WTC11 (cell line): ENCODE measurements around the gene CAPNS1. TPM values are rescaled to one million over a fixed set of nuclear protein-coding genes. Genes with fewer than 3 reads are reported as not detected.
A peak's percentile ranks its signal among the peaks of the same experiment; 100 is the strongest.

Source experiments
- ATAC-seq: fragments of 200-7000 bp; cut with Tn5 transposase; 2 replicates; pipeline ENCODE4 v1.10.0; 2021; ENCODE audit warnings: mild to moderate bottlenecking, moderate library complexity
- CTCF ChIA-PET: fragments of 300-600 bp; sonication (Branson Sonifier 250); formaldehyde crosslinking; loops from one replicate; lab custom pipeline; 2021; ENCODE audit warnings: antibody characterized with exemption; lab: Charles Lee
- POLR2A ChIA-PET: fragments of 350-600 bp; sonication (Branson Sonifier 250); formaldehyde crosslinking; loops from one replicate; lab custom pipeline; 2021; ENCODE audit warnings: antibody characterized with exemption; lab: Charles Lee
- DNase-seq: peaks from one replicate; pipeline ENCODE4 v3.0.0; 2021; ENCODE audit warnings: low spot score
- H3K27ac Mint-ChIP-seq: 2 replicates; pipeline ENCODE4 v1.8.0; 2021; ENCODE audit warnings: mixed read lengths
- H3K27me3 Mint-ChIP-seq: 2 replicates; pipeline ENCODE4 v1.8.0; 2021; ENCODE audit warnings: low read depth, mild to moderate bottlenecking, moderate library complexity, mixed read lengths
- H3K36me3 Mint-ChIP-seq: 2 replicates; pipeline ENCODE4 v1.8.0; 2021; ENCODE audit warnings: mixed read lengths
- H3K4me1 Mint-ChIP-seq: 2 replicates; pipeline ENCODE4 v1.8.0; 2022; ENCODE audit warnings: mixed read lengths
- H3K4me3 Mint-ChIP-seq: 2 replicates; pipeline ENCODE4 v1.8.0; 2021; ENCODE audit warnings: mild to moderate bottlenecking, moderate library complexity, mixed read lengths
- H3K9me3 Mint-ChIP-seq: 2 replicates; pipeline ENCODE4 v1.8.0; 2021; ENCODE audit warnings: mixed read lengths
- AR ChIP-seq: fragments of 250-450 bp; sonication (Bioruptor Pico); IDR thresholded peaks from 2 replicates; pipeline ENCODE4 v1.9.0; 2021; ENCODE audit warnings: mild to moderate bottlenecking
- ATF3 ChIP-seq: sonication (generic); formaldehyde crosslinking; conservative IDR thresholded peaks from 2 replicates; pipeline ENCODE4 v1.8.1; 2022; ENCODE audit warnings: mild to moderate bottlenecking, missing genetic modification reagents
- CBFB ChIP-seq: sonication (generic); formaldehyde crosslinking; IDR thresholded peaks from 2 replicates; pipeline ENCODE4 v1.8.1; 2022; ENCODE audit warnings: mild to moderate bottlenecking, low read depth, missing genetic modification reagents
- E2F1 ChIP-seq: sonication (generic); formaldehyde crosslinking; IDR thresholded peaks from 2 replicates; pipeline ENCODE4 v1.8.0; 2022; ENCODE audit warnings: mild to moderate bottlenecking, missing genetic modification reagents
- EMX1 ChIP-seq: fragments of 250-450 bp; sonication (Bioruptor Pico); IDR thresholded peaks from 2 replicates; pipeline ENCODE4 v1.8.0; 2021; ENCODE audit warnings: mild to moderate bottlenecking
- ESRRA ChIP-seq: sonication (generic); formaldehyde crosslinking; IDR thresholded peaks from 2 replicates; pipeline ENCODE4 v1.8.1; 2022; ENCODE audit warnings: mild to moderate bottlenecking, missing genetic modification reagents, borderline replicate concordance
- FOXP1 ChIP-seq: sonication (generic); formaldehyde crosslinking; IDR thresholded peaks from 2 replicates; pipeline ENCODE4 v1.8.0; 2022; ENCODE audit warnings: missing genetic modification reagents, mild to moderate bottlenecking, moderate library complexity, borderline replicate concordance
- GRHL2 ChIP-seq: fragments of 250-450 bp; sonication (Bioruptor Pico); IDR thresholded peaks from 2 replicates; pipeline ENCODE4 v1.8.0; 2022; ENCODE audit warnings: mild to moderate bottlenecking, moderate library complexity; ENCODE audit not compliant: insufficient replicate concordance, severe bottlenecking
- HMGXB4 ChIP-seq: sonication (generic); formaldehyde crosslinking; IDR thresholded peaks from 2 replicates; pipeline ENCODE4 v1.8.1; 2023; ENCODE audit warnings: mild to moderate bottlenecking, moderate library complexity, missing genetic modification reagents
- KAT7 ChIP-seq: sonication (generic); formaldehyde crosslinking; IDR thresholded peaks from 2 replicates; pipeline ENCODE4 v1.8.1; 2023; ENCODE audit warnings: missing genetic modification reagents, mild to moderate bottlenecking, borderline replicate concordance
- MLX ChIP-seq: sonication (generic); formaldehyde crosslinking; IDR thresholded peaks from 2 replicates; pipeline ENCODE4 v1.8.1; 2023; ENCODE audit warnings: mild to moderate bottlenecking, missing genetic modification reagents, moderate library complexity
- NFYB ChIP-seq: sonication (generic); formaldehyde crosslinking; conservative IDR thresholded peaks from 2 replicates; pipeline ENCODE4 v1.8.0; 2022; ENCODE audit warnings: low read depth, missing genetic modification reagents
- NR1H2 ChIP-seq: sonication (generic); formaldehyde crosslinking; IDR thresholded peaks from 2 replicates; pipeline ENCODE4 v1.9.0; 2021; ENCODE audit warnings: mild to moderate bottlenecking, moderate library complexity, missing genetic modification reagents
- TCF7 ChIP-seq: sonication (generic); formaldehyde crosslinking; IDR thresholded peaks from 2 replicates; pipeline ENCODE4 v1.8.0; 2022; ENCODE audit warnings: mild to moderate bottlenecking, low read depth, missing genetic modification reagents, moderate library complexity
- USF1 ChIP-seq: sonication (generic); formaldehyde crosslinking; IDR thresholded peaks from 2 replicates; pipeline ENCODE4 v1.8.0; 2022; ENCODE audit warnings: mild to moderate bottlenecking, missing genetic modification reagents
- ZBTB21 ChIP-seq: sonication (generic); formaldehyde crosslinking; IDR thresholded peaks from 2 replicates; pipeline ENCODE4 v1.8.1; 2023; ENCODE audit warnings: mild to moderate bottlenecking, missing genetic modification reagents, borderline replicate concordance
- ZNF138 ChIP-seq: sonication (generic); formaldehyde crosslinking; conservative IDR thresholded peaks from 2 replicates; pipeline ENCODE4 v1.8.1; 2022; ENCODE audit warnings: mild to moderate bottlenecking, moderate library complexity, missing genetic modification reagents
- ZNF219 ChIP-seq: sonication (generic); formaldehyde crosslinking; IDR thresholded peaks from 2 replicates; pipeline ENCODE4 v1.8.0; 2023; ENCODE audit warnings: missing genetic modification reagents, mild to moderate bottlenecking, borderline replicate concordance
- ZNF317 ChIP-seq: sonication (generic); formaldehyde crosslinking; IDR thresholded peaks from 2 replicates; pipeline ENCODE4 v1.8.1; 2023; ENCODE audit warnings: low read depth, mild to moderate bottlenecking, moderate library complexity, missing genetic modification reagents, borderline replicate concordance
- ZNF671 ChIP-seq: fragments of 250-450 bp; sonication (Bioruptor Pico); IDR thresholded peaks from 2 replicates; pipeline ENCODE4 v1.8.0; 2021; ENCODE audit warnings: mild to moderate bottlenecking
- total RNA-seq: library from RNA; stranded (reverse); gene quantifications from 3 replicates; pipeline ENCODE4 v1.2.3, GENCODE V29; 2021

Gene CAPNS1
- total RNA-seq, 1 experiment from 2014 or later, result 358 TPM

- H3K27me3 Mint-ChIP-seq, result no peaks in the 10 kb centered on the region
- TF ChIP-seq KAT7 (CRISPR knock-in tag) (no peak), CBFB (CRISPR knock-in tag) (no peak), EMX1 (CRISPR knock-in tag) (no peak), HMGXB4 (no peak), FOXP1 (CRISPR knock-in tag) (no peak), MLX (no peak), ZNF671 (CRISPR knock-in tag) (no peak), NR1H2 (CRISPR knock-in tag) (no peak), ZNF138 (CRISPR knock-in tag) (no peak), USF1 (no peak)
- ChIA-PET CTCF (no interaction called here), POLR2A (no interaction called here)
- H3K4me1 Mint-ChIP-seq, result no peaks in the 10 kb centered on the region
- peak overlapping the region; percentile 57; the same call in 1 of the 2 replicates for H3K27ac Mint-ChIP-seq
- H3K9me3 Mint-ChIP-seq, result no peaks in the 10 kb centered on the region
- H3K36me3 Mint-ChIP-seq, result peaks cover 40% of the 10 kb centered on the region
- H3K4me3 Mint-ChIP-seq, result no peak overlapping the region
- no peak for DNase-seq
- no peak for ATAC-seq
Observed at GRCh38 chr19:36097036-36097435, 42.8 kb upstream of the CAPNS1 start.

- TF ChIP-seq E2F1 (CRISPR knock-in tag) (no peak), NFYB (CRISPR knock-in tag) (no peak), HMGXB4 (no peak), ZNF317 (CRISPR knock-in tag) (no peak), ESRRA (CRISPR knock-in tag) (no peak), KAT7 (CRISPR knock-in tag) (no peak)
- ATAC-seq (no peak), DNase-seq (no peak)
- Mint-ChIP-seq H3K36me3 (peaks cover 34% of the 10 kb centered on the region), H3K27me3 (no peaks in the 10 kb centered on the region), H3K4me3 (no peak overlapping the region), H3K27ac (no peak overlapping the region), H3K9me3 (no peaks in the 10 kb centered on the region), H3K4me1 (no peaks in the 10 kb centered on the region)
- ChIA-PET POLR2A (no interaction called here), CTCF (interaction anchor here (0.7 kb wide), 1 partner anchor 52 kb away, joined by 3 read pairs; no protein-coding TSS in a partner anchor)
Observed at GRCh38 chr19:36099166-36099785, 40.6 kb upstream of the CAPNS1 start.

- no peaks in the 10 kb centered on the region for H3K4me1 Mint-ChIP-seq
- no peak overlapping the region for H3K27ac Mint-ChIP-seq
- H3K36me3 Mint-ChIP-seq, result peaks cover 29% of the 10 kb centered on the region
- no peaks in the 10 kb centered on the region for H3K27me3 Mint-ChIP-seq
- ATAC-seq, result no peak
- CTCF ChIA-PET, result no interaction called here
- no peak overlapping the region for H3K4me3 Mint-ChIP-seq
- no peaks in the 10 kb centered on the region for H3K9me3 Mint-ChIP-seq
- POLR2A ChIA-PET, result no interaction called here
- DNase-seq, result no peak
- TF ChIP-seq ZNF219 (CRISPR knock-in tag) (no peak), GRHL2 (CRISPR knock-in tag) (no peak), TCF7 (CRISPR knock-in tag) (no peak), E2F1 (CRISPR knock-in tag) (no peak), ESRRA (CRISPR knock-in tag) (no peak), ZBTB21 (CRISPR knock-in tag) (no peak), AR (CRISPR knock-in tag) (no peak), ATF3 (CRISPR knock-in tag) (no peak)
Observed at GRCh38 chr19:36100476-36100875, 39.4 kb upstream of the CAPNS1 start.
